ENCODE results near the gene TP53BP2.
"Not testable (repeated sequence)": the region's sequence is repeated elsewhere in the genome, so short reads cannot be mapped to it uniquely, and the experiment has no call there.

TP53BP2 gene

GRCh38 chr1:223748773-223749733 is 96.7 kb downstream of the TP53BP2 start:
- in situ Hi-C loops (cut with HindIII; ENCODE audit: low sequenced_read_pairs) = no loop called here

- in situ Hi-C loops (cut with HindIII; ENCODE audit: low sequenced_read_pairs) = no loop called here
Observed at GRCh38 chr1:223748405-223748772, 97.4 kb downstream of the TP53BP2 start.

DNA sequence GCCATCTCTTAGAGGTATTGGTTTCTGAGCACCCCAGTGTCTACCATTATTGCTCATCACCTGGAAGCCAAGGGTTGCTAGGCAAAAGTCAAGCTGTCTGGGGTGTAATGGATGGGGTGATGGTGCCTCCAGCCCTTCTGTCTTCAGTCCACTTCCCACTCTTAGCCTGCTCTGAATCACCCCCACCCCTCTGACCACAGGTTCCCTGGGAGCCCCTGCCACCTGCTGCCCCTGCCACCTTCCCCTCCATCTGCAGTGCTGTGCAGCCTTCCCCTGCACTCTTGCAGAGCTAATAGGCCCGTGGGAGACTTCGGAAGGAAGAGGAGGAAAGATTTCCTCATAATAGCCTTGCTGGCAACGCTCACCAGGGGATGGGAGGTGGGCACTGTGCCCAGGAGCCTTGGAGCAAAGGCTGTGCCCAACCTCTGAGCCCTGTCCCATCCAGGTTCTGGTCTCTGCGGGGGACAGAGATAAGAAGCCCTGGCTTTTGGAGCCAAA is 97.9 kb downstream of the TP53BP2 start:
- in situ Hi-C loops (cut with HindIII; ENCODE audit: low sequenced_read_pairs) = no loop called here

DNA sequence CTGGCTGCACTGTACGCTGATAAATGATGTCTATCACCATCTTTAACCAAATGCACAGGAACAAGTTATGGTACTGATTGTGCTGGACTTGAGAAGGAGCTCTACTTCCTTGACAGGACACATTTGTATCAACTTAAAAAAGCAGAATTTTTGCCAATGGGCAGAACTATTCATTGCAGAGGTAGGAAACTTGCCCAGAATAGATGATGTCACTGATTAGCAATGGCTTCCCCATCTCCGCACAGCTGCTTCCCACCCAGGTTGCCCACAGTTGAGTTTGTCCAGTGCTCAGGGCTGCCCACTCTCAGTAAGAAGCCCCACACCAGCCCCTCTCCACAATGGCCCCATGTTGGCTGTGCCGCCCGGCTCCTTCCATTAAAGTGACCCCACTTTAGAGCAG is 100.0 kb downstream of the TP53BP2 start:
- in situ Hi-C loops (cut with HindIII; ENCODE audit: low sequenced_read_pairs) = no loop called here

DNA sequence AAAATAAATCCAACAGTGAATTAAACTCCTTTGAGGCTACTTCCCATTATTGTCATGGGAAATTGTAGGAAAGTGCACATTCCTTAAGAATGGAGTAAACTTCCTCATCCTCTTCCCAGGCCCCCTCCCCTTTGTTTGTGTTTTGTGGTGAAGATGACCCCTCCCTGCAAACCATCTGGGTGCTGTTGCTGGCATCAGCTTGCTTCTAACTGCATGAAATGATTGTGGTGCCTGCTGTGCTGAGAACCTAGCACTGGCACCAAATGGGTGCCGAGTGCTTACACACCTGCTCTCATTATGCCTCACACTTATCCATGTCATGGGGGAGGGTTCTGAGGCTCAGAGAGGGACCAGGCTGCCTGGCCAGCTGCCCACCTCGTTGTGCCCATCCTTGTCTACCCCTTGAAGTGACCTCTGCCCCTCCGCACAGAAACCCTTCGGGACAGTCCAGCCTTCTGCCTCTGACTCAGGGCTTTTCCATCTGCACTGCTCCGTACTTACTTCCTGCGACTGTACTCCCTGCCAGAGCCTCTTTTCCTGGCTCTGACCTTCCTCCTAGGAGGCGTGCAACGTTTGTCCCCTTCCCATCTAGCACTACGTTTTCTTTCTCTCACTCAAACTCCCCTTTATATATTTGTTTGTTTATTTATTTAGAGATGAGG is 102.8 kb downstream of the TP53BP2 start:
- in situ Hi-C loops (cut with HindIII; ENCODE audit: low sequenced_read_pairs) = no loop called here

DNA sequence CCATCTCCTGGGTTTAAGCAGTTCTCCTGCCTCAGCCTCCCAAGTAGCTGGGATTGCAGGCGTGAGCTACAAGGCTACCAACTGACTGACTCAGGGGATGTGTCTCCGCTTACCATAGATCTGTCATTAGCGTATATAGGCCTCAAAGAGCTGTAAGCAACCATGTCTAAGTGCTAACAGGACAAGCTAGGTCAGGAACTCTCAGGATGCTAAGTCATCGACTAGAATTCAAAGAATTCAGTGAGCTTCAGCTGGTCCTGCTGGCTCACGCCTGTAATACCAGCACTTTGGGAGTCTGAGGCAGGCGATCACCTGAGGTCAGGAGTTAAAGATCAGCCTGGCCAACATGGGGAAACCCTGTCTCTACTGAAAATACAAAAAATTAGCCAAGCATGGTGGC is 103.9 kb downstream of the TP53BP2 start:
- in situ Hi-C loops (cut with HindIII; ENCODE audit: low sequenced_read_pairs) = no loop called here

GRCh38 chr1:223740038-223740736 is 105.6 kb downstream of the TP53BP2 start:
- in situ Hi-C loops (cut with HindIII; ENCODE audit: low sequenced_read_pairs) = not testable (repeated sequence)

DNA sequence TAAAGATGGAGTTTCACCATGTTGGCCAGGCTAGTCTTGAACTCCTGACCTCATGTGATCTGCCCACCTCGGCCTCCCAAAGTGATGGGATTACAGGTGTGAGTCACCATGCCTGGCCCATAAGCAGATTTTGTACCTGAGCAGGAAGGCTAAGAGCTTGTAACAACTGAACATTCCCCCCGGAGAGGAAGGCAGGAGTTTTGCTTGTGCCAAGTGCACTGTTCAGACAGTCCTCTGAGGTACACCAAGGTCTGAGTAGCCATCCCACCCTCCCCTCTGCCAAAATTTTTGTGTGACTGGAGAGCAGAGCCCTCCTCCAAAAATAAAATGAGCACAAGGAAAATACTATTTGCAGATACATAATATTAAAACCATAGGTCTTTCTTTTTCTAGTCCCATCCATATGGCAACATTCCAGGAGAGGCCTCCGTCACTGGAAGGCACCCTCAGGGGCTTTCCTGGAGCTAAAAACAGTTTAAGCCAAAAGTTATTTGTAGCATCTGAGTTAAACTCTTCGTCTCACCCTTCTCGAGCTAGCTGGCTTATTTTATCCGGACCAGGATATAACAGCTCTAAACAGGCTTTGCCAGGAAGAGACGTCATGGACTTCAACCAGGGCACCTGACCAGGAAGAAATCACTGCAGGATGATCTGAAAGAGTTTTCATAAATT is 106.2 kb downstream of the TP53BP2 start:
- in situ Hi-C loops (cut with HindIII; ENCODE audit: low sequenced_read_pairs) = no loop called here

DNA sequence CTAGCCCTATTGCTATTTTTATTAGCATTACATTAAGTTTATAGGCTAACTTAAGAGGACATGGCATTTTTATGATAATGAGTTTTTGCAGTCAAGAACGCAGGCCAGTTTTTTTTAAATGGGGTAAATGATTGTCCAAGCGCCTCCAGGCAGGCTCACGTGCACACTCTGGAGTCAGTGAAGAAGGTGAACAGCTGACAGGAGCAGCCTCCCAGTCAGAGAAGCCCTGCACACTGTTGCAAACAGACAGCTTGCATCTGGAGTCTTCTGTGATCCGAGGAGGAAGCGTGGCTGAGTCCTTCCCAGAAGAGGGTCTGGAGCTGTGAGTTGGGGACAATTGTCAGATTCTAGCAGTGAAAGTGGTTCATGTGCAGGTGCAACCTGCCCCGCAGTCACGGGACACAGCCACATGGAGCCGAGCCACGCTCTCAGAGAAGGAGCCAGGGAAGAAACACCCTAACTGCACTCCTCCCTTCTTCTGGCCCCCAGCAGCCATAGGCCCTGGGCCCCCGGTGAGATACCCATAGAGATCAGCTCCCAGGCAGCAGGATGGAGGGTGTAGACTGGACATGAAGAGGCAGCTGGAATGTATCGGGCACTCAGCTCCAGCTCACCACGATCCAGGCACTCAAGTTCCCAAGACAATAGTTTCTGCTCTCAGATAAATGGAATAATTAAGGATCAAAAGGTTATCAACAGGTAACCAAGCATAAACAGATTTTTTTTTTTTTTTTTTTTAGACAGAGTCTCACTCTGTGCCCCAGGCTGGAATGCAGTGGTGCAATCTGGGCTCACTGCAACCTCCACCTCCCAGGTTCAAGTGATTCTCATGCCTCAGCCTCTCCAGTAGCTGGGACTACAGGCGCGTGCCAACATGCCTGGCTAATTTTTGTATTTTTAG is 107.0 kb downstream of the TP53BP2 start:
- in situ Hi-C loops (cut with HindIII; ENCODE audit: low sequenced_read_pairs) = no loop called here

DNA sequence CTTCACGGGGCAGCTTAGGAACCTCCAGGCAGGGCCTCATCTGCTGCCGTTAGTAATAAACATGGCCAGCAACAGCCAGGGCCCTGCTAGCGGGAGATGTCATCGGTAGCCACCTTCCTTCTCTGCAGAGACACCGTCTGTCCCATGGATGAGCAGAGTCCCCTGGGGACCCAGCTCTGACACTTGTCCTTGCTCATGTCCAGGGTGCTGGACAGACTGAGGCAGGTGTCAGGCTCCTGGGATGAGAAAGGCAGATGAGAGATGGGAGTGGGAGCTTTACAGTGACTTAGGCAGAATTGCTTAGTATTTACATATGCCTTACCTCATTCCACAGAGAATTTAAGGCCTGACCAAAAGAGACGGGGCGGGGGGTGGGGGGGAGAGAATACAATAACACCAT is 108.4 kb downstream of the TP53BP2 start:
- in situ Hi-C loops (cut with HindIII; ENCODE audit: low sequenced_read_pairs) = no loop called here

GRCh38 chr1:223736638-223737037 is 109.1 kb downstream of the TP53BP2 start:
- in situ Hi-C loops (cut with HindIII; ENCODE audit: low sequenced_read_pairs) = not testable (repeated sequence)

GRCh38 chr1:223733898-223734852 is 111.6 kb downstream of the TP53BP2 start:
- in situ Hi-C loops (cut with HindIII; ENCODE audit: low sequenced_read_pairs) = no loop called here

- in situ Hi-C loops (cut with HindIII; ENCODE audit: low sequenced_read_pairs) = no loop called here
Observed at GRCh38 chr1:223732993-223733798, 112.6 kb downstream of the TP53BP2 start.

DNA sequence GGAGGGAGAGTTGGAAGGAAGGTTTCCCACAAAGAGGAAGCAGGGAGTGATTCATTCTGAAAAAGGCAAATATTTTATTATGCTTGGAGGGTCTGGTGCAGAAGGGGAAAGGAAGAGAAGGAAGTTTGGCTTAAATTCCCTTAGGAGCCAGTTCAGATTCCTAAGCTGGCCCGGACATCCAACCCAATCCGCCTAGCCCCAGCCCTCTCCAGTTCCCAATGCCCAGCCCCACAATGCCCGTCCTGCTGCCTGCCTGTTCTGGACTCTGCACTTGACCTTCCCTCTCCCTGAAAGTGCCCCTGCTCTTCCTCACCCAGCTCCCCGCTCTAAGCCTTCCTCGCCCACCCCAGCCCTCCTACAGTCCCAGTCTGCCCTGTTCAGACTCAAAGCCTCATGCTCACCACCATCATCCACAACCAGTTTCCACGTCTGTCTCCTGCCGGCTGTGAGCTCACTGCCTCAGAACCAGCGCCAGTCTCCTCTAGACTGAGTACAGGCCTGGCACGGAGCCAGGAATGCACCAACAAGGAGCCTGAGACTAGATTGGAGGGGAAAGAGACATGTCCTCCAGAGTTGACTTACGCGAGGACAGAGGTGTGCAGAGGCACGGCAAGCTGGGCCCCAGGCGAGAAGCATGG is 114.5 kb downstream of the TP53BP2 start:
- in situ Hi-C loops (cut with HindIII; ENCODE audit: low sequenced_read_pairs) = no loop called here

GRCh38 chr1:223730479-223731132 is 115.1 kb downstream of the TP53BP2 start:
- in situ Hi-C loops (cut with HindIII; ENCODE audit: low sequenced_read_pairs) = no loop called here

DNA sequence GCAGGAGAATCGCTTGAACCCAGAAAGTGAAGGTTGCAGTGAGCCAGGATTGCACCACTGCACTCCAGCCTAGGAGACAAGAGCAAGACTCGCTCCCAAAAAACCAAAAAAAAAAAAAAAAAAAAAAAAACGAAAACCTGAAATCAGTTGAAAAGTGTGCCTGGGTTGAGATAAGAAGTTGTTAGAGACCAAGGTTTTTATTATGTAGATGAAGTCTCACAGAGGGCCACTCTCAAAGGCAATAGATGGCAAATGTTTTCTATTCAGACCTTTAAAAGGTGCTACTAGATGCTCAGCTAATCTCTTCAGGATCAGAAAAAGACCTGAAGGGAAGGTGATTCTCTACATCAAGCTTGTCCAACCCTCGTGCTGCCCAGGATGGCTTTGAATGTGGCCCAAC is 115.8 kb downstream of the TP53BP2 start:
- in situ Hi-C loops (cut with HindIII; ENCODE audit: low sequenced_read_pairs) = no loop called here
